Anterior cingulate cortex (tissue), 58 donors: ENCODE data around the gene GPALPP1.
"Not testable (repeated sequence)": the region's sequence is repeated elsewhere in the genome, so short reads cannot be mapped to it uniquely, and the experiment has no call there.

Experiments
- DNase-seq, 58 donors: peaks; one replicate each; lab custom pipeline; 2025; lab: John Stamatoyannopoulos, UW

The GPALPP1 gene, protein sequence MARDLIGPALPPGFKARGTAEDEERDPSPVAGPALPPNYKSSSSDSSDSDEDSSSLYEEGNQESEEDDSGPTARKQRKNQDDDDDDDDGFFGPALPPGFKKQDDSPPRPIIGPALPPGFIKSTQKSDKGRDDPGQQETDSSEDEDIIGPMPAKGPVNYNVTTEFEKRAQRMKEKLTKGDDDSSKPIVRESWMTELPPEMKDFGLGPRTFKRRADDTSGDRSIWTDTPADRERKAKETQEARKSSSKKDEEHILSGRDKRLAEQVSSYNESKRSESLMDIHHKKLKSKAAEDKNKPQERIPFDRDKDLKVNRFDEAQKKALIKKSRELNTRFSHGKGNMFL

DNA sequence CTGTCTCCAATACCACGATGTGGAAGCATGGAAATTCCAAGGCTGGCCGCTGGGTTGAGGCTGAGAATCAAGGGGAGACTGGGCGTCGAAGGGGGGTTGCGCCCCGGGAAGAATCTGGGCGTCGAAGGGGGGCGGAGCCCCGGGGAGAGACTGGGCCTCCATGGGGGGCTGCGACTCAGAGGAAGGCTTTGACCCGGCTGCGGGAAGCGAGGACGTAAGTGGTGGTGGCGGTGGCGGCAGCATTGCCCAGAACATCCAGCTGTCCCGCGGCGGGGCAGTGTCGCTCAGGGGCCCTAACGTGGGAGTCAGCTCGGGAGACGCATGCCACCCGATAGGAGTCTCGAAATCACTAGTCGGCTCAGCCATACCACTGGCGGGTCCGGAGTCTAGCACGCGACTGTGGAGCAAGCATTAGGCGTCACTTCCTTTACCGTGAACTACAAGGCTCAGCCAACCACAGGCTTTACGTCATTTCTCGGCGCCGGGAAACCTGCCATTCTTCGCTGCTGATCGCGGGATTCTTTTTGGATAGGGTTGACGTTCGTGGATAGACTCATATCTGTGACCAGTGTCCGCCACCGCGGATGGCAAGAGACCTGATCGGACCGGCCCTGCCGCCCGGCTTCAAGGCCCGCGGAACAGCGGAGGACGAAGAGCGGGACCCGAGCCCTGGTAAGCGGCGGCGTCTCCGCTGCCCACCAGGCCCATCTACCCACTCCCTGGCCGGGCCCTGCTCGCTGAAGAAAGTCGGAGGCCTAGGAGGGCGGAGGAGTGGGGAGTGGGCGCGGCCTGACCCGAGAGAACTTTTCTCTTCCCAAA is at the start of gene GPALPP1, which contains the start of gene NUFIP1:
Gene GPALPP1 (plus strand): TSS at position 468 of the 819 bp plus-strand sequence. CDS start 117 bp downstream, at position 585.
Gene NUFIP1 (minus strand): TSS at position 401 of the 819 bp plus-strand sequence. CDS start 35 bp downstream, at position 366.
- peak; percentile 67 to 99 (median 90) for DNase-seq

DNA sequence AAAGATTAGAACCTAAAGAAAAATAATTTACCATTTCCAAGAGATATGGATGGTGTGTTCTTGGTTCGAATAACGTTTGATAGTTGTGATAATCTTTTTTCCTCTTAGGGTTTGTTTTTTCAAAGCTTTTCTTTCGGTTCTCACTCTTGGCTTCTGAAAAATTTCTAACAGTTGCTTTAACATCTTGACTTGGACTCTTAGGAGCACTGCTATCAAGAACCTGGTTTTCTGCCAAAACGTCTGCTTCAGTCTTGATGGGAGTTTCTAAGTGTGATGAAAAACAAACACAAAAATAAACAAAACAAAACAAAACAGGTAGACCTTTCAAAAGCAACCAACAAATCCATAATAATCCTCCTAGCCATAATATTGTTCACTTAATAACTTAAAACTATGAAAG is 45.9 kb upstream of the GPALPP1 start:
- not testable (repeated sequence) for DNase-seq

- DNase-seq, result no peak
Measured at GRCh38 chr13:44951184-44951583, 38.2 kb upstream of the GPALPP1 start.

GRCh38 chr13:44952671-44953070 is 36.7 kb upstream of the GPALPP1 start:
- no peak for DNase-seq

- DNase-seq, result no peak
Measured at GRCh38 chr13:44954224-44954623, 35.1 kb upstream of the GPALPP1 start.

DNA sequence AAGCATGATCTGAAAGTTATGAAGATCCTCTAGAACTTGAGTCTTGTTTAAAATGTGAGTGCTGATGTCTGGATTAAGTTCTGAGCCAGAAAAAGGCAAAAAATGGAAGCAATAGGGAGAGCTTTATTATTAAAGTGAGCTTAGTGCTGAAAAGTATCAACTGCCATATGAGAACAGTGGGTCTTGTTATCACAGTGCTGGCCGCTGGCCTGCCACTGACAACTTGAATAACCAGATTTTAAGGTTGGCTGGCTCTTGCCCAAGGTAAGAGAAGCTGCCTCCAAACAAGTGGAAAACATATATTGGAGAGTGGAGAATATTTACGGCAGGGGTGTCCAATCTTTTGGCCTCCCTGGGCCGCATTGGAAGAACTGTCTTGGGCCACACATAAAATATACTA is 33.9 kb upstream of the GPALPP1 start:
- DNase-seq, result no peak

GRCh38 chr13:44961997-44962396 is 27.3 kb upstream of the GPALPP1 start:
- DNase-seq, result no peak

GRCh38 chr13:44967704-44968433 is 21.5 kb upstream of the GPALPP1 start:
- DNase-seq, result no peak

- no peak for DNase-seq
Measured at GRCh38 chr13:44968434-44968815, 20.9 kb upstream of the GPALPP1 start.

GRCh38 chr13:44969551-44970484 is 19.5 kb upstream of the GPALPP1 start:
- DNase-seq, result peak in 5 of 58 donors; percentile 2 to 66 (median 8)

- peak in 7 of 58 donors; percentile 4 to 20 (median 9) for DNase-seq
Measured at GRCh38 chr13:44971656-44972595, 17.4 kb upstream of the GPALPP1 start.

DNA sequence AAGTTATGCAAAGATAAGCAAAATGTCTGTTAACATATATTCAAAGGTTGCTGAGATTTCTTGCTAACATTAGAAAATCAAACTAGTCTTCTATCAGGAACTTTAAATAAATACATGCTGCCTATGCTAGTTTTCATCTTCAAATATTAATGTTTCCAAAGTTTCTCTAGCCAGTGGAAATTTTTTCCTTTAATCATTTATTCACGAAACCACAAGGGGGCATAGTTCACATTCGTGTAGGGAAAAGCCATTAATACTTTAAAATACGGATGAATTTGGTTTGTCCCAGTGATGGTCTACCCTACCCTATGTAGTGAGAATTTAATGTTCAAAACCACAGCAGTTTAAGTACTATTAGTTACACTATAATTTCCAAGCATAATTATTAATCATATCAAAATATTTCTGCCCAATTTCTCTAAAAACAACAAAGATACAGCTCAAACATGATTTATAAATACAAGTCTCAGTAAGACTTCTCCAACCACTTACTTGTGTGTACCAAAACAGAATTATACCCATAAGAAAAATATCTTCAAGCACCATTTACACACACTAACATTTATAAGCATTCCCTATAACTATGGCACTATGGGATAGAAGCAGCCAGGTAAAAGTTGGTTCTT is 16.3 kb upstream of the GPALPP1 start:
- DNase-seq, result peak in 1 of 58 donors; percentile 10

- no peak for DNase-seq
Measured at GRCh38 chr13:44974056-44974793, 15.1 kb upstream of the GPALPP1 start.

DNA sequence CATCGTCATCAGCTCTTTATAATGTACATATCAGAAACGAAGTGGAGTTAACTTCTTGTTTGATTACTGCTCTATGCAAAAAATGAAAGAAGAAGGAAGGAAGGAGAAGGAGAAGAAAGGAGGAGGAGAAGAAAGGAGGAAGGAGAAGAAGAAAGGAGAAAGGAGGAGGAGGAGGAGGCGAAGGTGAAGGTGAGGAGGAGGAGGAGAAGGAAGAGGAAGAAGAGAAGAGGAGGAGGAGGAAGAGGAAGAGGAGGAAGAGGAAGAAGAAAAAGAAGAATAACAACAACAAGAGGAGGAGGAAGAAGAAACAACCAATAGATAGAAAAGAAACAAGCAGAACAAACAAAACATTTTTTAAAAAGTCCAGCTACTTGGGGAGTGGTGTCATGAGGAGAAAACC is 13.1 kb upstream of the GPALPP1 start:
- DNase-seq, result no peak

DNA sequence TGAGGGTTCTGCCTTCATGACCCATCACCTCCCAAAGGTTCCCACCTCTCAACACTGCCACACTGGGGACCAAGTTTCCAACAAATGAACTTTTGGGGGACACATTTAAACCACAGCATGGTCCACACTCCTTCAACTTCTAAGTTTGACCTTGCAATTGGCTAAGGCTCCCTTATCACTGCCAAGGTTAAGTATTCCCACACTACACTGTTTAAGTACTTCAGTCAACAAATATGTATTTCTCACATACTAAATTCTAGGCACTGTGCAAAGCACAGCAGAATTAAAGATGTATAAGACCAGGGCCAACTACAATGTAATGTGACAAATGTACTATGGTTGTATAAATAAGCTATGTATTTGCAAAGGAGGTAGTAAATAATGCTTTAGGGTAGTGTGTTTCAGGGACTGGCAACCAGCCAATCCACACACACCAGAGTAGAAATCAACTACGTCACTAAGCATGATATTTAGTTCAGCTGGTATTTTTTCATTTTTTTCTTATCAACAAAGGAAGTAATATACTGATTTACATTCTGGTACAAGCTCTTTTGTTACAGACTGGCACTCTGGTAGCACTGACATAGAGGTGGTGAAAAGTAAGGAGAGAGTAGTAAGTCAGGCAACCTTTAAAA is 12.3 kb upstream of the GPALPP1 start:
- DNase-seq, result no peak

GRCh38 chr13:44978328-44978727 is 11.0 kb upstream of the GPALPP1 start:
- DNase-seq, result no peak

DNA sequence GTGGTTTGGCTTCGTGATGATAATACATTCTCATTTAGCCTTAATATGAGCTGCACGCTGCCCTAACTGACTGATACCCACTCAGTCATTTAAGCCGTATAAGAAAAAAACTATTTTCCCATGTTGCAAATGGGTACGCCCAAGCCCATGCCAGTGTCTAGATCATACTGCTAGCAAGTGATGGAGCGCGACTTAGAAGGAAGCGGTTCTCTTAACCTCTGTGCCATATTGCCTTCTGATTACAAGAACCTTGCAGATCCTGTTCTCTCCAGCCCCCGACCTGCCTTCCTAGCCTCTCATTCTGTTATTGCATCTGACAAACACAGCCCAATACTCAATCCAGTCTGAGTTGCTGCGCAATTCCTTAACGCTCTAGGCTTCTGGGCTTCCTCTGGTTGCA is 603 bp downstream of the GPALPP1 start:
- peak in 1 of 58 donors; percentile 32 for DNase-seq
